Measurements from ENCODE around the gene TSC2. TPM values are rescaled to one million over a fixed set of nuclear protein-coding genes. Genes with fewer than 3 reads are reported as not detected.

TSC2 gene
- total and polyA plus RNA-seq, 9 of the 15 experiments (the other 6 are each of a cell fraction or from before 2014, with no cell fraction given): 1.3 to 68.1 (median 16.6) TPM

- TF ChIP-seq PTRF (tag; IDR thresholded peaks at IDR 0.05) (no peak), SMARCA4 (IDR thresholded peaks at IDR 0.05) (no peak), ZC3H4 (CRISPR knock-in tag; IDR thresholded peaks at IDR 0.05; ENCODE audit: borderline replicate concordance) (no peak), U2AF1 (optimal IDR thresholded peaks at IDR 0.05; ENCODE audit: low read depth, low read length) (no peak)
Measured at GRCh38 chr16:2087748-2088631, 40.2 kb downstream of the TSC2 start (continued).

- DNase-seq (ENCODE audit: extremely low read depth in 1 of 4, low spot score in 3 of 4): no peak
- no TSS peak for BruUV-seq (replicated peaks)
- H4K20me1 ChIP-seq (replicated peaks; ENCODE audit: control insufficient read depth, insufficient read depth, low read length): no peaks in the 10 kb centered on the region
- no peaks in the 10 kb centered on the region for H3K9me3 ChIP-seq (replicated peaks; ENCODE audit: control insufficient read depth, insufficient read depth, low read depth, low read length)
- FAIRE-seq: no peak
- peaks cover 0 to 27% of the 10 kb centered on the region in 2 experiments; a peak in 1 of 5 replicates for H3K4me1 ChIP-seq (replicated peaks in 1 of 2; ENCODE audit: control insufficient read depth in 2 of 2, insufficient read depth in 2 of 2, low read length in 2 of 2)
- CTCF ChIA-PET (ENCODE audit: low intra/inter-chr PET ratio): no interaction called here
- no peaks in the 10 kb centered on the region for H3K79me2 ChIP-seq (ENCODE audit: control insufficient read depth, insufficient read depth, low read length)
- H3K27me3 ChIP-seq (ENCODE audit: control insufficient read depth in 2 of 2, insufficient read depth in 2 of 2, low read length in 2 of 2): no peaks in the 10 kb centered on the region
- no peak overlapping the region for H3K9ac ChIP-seq (ENCODE audit: insufficient read depth in 1 of 2, low read depth in 2 of 2, low read length in 2 of 2)
- no peak overlapping the region for H2AFZ ChIP-seq (ENCODE audit: low read depth, low read length)
- peaks cover 78% of the 10 kb centered on the region; the same call in 2 of the 3 replicates for H3K36me3 ChIP-seq (ENCODE audit: control insufficient read depth, insufficient read depth, low read length)
- H3K27ac ChIP-seq (ENCODE audit: extremely low read depth, low read depth, low read length): no peak overlapping the region
- no peak overlapping the region for H3K4me2 ChIP-seq (ENCODE audit: insufficient read depth, low read length)
- WGBS (ENCODE audit: insufficient coverage, low coverage, missing lambda C conversion rate): 88% methylated on average over 20 of the region's 20 CpGs
- TF ChIP-seq RBM22 (IDR thresholded peaks at IDR 0.05; ENCODE audit: low read depth, low read length, poor library complexity, severe bottlenecking) (peak; percentile 10), POLR2A (conservative IDR thresholded peaks at IDR 0.05) (0 out of 2 replicates have a peak, but pooled peaks have one; percentile 12), NONO (IDR thresholded peaks at IDR 0.05; ENCODE audit: low read depth in 2 of 2, low read length in 1 of 2) (no peak), SMARCB1 (IDR thresholded peaks at IDR 0.05; ENCODE audit: insufficient read length, low read depth) (no peak), POLR2G (IDR thresholded peaks at IDR 0.05; ENCODE audit: low read depth, low read length) (peak; percentile 47; the same call in 1 of the 2 replicates)
- no peaks in the 10 kb centered on the region for H3K9me1 ChIP-seq (ENCODE audit: control insufficient read depth, insufficient read depth, low read length)
- POLR2A ChIA-PET: interaction anchor here (0.6 kb wide), 2 partner anchors 57 to 67 kb away, joined by 3 to 4 read pairs; no protein-coding TSS in a partner anchor
- intact Hi-C loops (cut with micrococcal nuclease): no loop called here
- in situ Hi-C loops (cut with MboI): loop anchor here (10.0 kb wide), 1 partner anchor 56 kb away; the partner anchor contains the start of gene RAB26
- no peak overlapping the region for H3K4me3 ChIP-seq
- ATAC-seq: no peak
Measured at GRCh38 chr16:2088759-2089358, 41.1 kb downstream of the TSC2 start.

All from K562 (cell line).